Bronchial epithelial cell (primary cell): Measurements from ENCODE around the gene PTPRH. TPM values are rescaled to one million over a fixed set of nuclear protein-coding genes. Genes with fewer than 3 reads are reported as not detected.
A peak's percentile ranks its signal among the peaks of the same experiment; 100 is the strongest.

Experiments used
- DNase-seq: peaks from one replicate; pipeline ENCODE4 v3.0.0-alpha.2; 2010; ENCODE audit warnings: low read depth
- FAIRE-seq: peaks from 2 replicates; lab custom pipeline; 2011; peaks lifted over from hg19 to GRCh38; lab: Jason Lieb, UNC
- H3K27me3 ChIP-seq: 2 replicates; pipeline ENCODE4 v1.5.1; 2011; ENCODE audit warnings: low read length; ENCODE audit not compliant: control insufficient read depth, insufficient read depth
- H3K36me3 ChIP-seq: 2 replicates; pipeline ENCODE4 v1.5.1; 2011; ENCODE audit warnings: low read length; ENCODE audit not compliant: control insufficient read depth, insufficient read depth
- H3K4me3 ChIP-seq: 2 replicates; pipeline ENCODE4 v1.5.1; 2011; ENCODE audit warnings: mild to moderate bottlenecking, low read depth, low read length, control low read depth
- CTCF ChIP-seq: IDR thresholded peaks from 2 replicates; pipeline ENCODE4 v1.5.1; 2011; ENCODE audit warnings: mild to moderate bottlenecking, moderate library complexity, low read length, control low read depth, inconsistent platforms; ENCODE audit not compliant: insufficient read depth, severe bottlenecking
- total RNA-seq: library from RNA; depleted of rRNA; stranded (reverse); fragments of >200 nt; gene quantifications from 2 replicates; pipeline ENCODE4 v1.2.1, GENCODE V29; 2014

Gene PTPRH
- total RNA-seq, 1 donor from 2014 or later, result 3.9 TPM

- peak; percentile 80 for TF ChIP-seq CTCF
- no peaks in the 10 kb centered on the region for H3K36me3 ChIP-seq
- FAIRE-seq (no peak), DNase-seq (no peak)
- no peaks in the 10 kb centered on the region for H3K27me3 ChIP-seq
- H3K4me3 ChIP-seq, result peak overlapping the region; percentile 40
Measured at GRCh38 chr19:55146078-55146704, 63.1 kb downstream of the PTPRH start.

GRCh38 chr19:55145232-55145631 is 64.1 kb downstream of the PTPRH start:
- TF ChIP-seq CTCF, result no peak
- Histone ChIP-seq H3K4me3 (no peak overlapping the region), H3K36me3 (no peaks in the 10 kb centered on the region), H3K27me3 (no peaks in the 10 kb centered on the region)
- no peak for DNase-seq
- no peak for FAIRE-seq

GRCh38 chr19:55141696-55142095 is 67.6 kb downstream of the PTPRH start:
- Histone ChIP-seq H3K36me3 (no peaks in the 10 kb centered on the region), H3K4me3 (no peak overlapping the region), H3K27me3 (no peaks in the 10 kb centered on the region)
- FAIRE-seq (no peak), DNase-seq (no peak)
- no peak for TF ChIP-seq CTCF

- TF ChIP-seq CTCF, result no peak
- DNase-seq (no peak), FAIRE-seq (no peak)
- H3K4me3 ChIP-seq, result no peak overlapping the region
- peaks cover 2% of the 10 kb centered on the region for H3K27me3 ChIP-seq
- H3K36me3 ChIP-seq, result no peaks in the 10 kb centered on the region
Measured at GRCh38 chr19:55137915-55138314, 71.4 kb downstream of the PTPRH start.

- Histone ChIP-seq H3K27me3 (peaks cover 2% of the 10 kb centered on the region), H3K4me3 (no peak overlapping the region), H3K36me3 (no peaks in the 10 kb centered on the region)
- no peak for TF ChIP-seq CTCF
- DNase-seq (no peak), FAIRE-seq (no peak)
Measured at GRCh38 chr19:55136399-55137102, 72.8 kb downstream of the PTPRH start.
